HepG2 (cell line): ENCODE results near the gene PTGER3. TPM values are rescaled to one million over a fixed set of nuclear protein-coding genes. Genes with fewer than 3 reads are reported as not detected.

Experiments used
- ATAC-seq: fragments of 200-7000 bp; cut with Tn5 transposase; 3 replicates; pipeline ENCODE4 v1.9.1; 2020; ENCODE audit warnings: mild to moderate bottlenecking, moderate library complexity
- BruUV-seq: library from RNA; stranded (reverse); fragments of 400-500 nt; replicated peaks from 2 replicates; lab custom pipeline; 2021; lab: Mats Ljungman, UMichigan
- CTCF ChIA-PET: fragments of 300-600 bp; formaldehyde crosslinking; extraction: SDS; loops from one replicate; lab custom pipeline; 2021; ENCODE audit warnings: low total read pairs, inconsistent platforms, low intra/inter-chr PET ratio; lab: Yijun Ruan, JAX
- POLR2A ChIA-PET: fragments of 350-600 bp; sonication (Branson Sonifier 250); formaldehyde crosslinking; loops from one replicate; lab custom pipeline; 2020; ENCODE audit warnings: antibody characterized with exemption, inconsistent platforms; lab: Yijun Ruan, JAX
- DNase-seq: peaks from one replicate; pipeline ENCODE4 v3.0.0-alpha.2; 2015; ENCODE audit warnings: low spot score
- FAIRE-seq: peaks from 3 replicates; lab custom pipeline; 2011; peaks lifted over from hg19 to GRCh38; lab: Jason Lieb, UNC
- H2AFZ ChIP-seq: one replicate; pipeline ENCODE4 v1.6.1; 2011; ENCODE audit warnings: low read length, inconsistent platforms
- H3K27ac ChIP-seq: fragments of 300-600 bp; 3 replicates; pipeline ENCODE4 v1.8.0; 2011; ENCODE audit warnings: mixed run types, mild to moderate bottlenecking, mixed read lengths, low read length, inconsistent platforms; ENCODE audit not compliant: insufficient read depth; ENCODE audit errors: extremely low read length
- H3K27me3 ChIP-seq, 2 experiments: fragments of 200-600 bp in 1 of 2; 2 replicates in 1 of 2; 3 replicates in 1 of 2; pipeline versions ENCODE4 v1.6.0 to v1.8.0; 2011; ENCODE audit warnings: low read length in 2 of 2, mild to moderate bottlenecking in 2 of 2, moderate library complexity in 2 of 2, inconsistent platforms in 1 of 2; ENCODE audit not compliant: insufficient read depth in 2 of 2, control insufficient read depth in 1 of 2
- H3K36me3 ChIP-seq, 2 experiments: fragments of 200-600 bp in 1 of 2; replicated peaks in 1 of 2; 2 replicates in 1 of 2; 3 replicates in 1 of 2; pipeline versions ENCODE4 v1.5.1 to v1.8.0; 2011; ENCODE audit warnings: low read length in 2 of 2, inconsistent platforms in 1 of 2; ENCODE audit not compliant: insufficient read depth in 2 of 2, control insufficient read depth in 1 of 2
- H3K4me1 ChIP-seq: 2 replicates; pipeline ENCODE4 v1.5.1; 2012; ENCODE audit warnings: low read length, inconsistent platforms; ENCODE audit not compliant: insufficient read depth
- H3K4me2 ChIP-seq: 2 replicates; pipeline ENCODE4 v1.6.0; 2011; ENCODE audit warnings: low read depth, low read length, inconsistent platforms
- H3K4me3 ChIP-seq, 3 experiments: fragments of 200-600 bp in 1 of 3; sonication (generic), shearing (Covaris generic) in 1 of 3; replicated peaks in 1 of 3; 2 replicates each; pipeline ENCODE4 v1.5.1; 2011 to 2016; ENCODE audit warnings: low read length in 3 of 3, inconsistent platforms in 2 of 3, low read depth in 2 of 3, mild to moderate bottlenecking in 2 of 3, control low read depth in 1 of 3, mixed read lengths in 1 of 3; ENCODE audit not compliant: insufficient read depth in 1 of 3
- H3K79me2 ChIP-seq: one replicate; pipeline ENCODE4 v1.6.1; 2011; ENCODE audit warnings: low read length, inconsistent platforms; ENCODE audit not compliant: insufficient read depth
- H3K9ac ChIP-seq: 2 replicates; pipeline ENCODE4 v1.6.0; 2011; ENCODE audit warnings: mild to moderate bottlenecking, low read depth, low read length, inconsistent platforms; ENCODE audit not compliant: insufficient read depth
- H3K9me3 ChIP-seq: 2 replicates; pipeline ENCODE4 v1.5.1; 2012; ENCODE audit warnings: mild to moderate bottlenecking, low read length
- H4K20me1 ChIP-seq: 2 replicates; pipeline ENCODE4 v1.6.0; 2011; ENCODE audit warnings: inconsistent platforms, mild to moderate bottlenecking, low read length, moderate library complexity; ENCODE audit not compliant: insufficient read depth
- AGO1 ChIP-seq: fragments of 200-400 bp; formaldehyde crosslinking; IDR thresholded peaks from 2 replicates; pipeline ENCODE4 v1.6.1; 2017; ENCODE audit warnings: mild to moderate bottlenecking, low read depth, low read length, moderate library complexity; ENCODE audit not compliant: poor library complexity, severe bottlenecking
- FIP1L1 ChIP-seq: fragments of 200-400 bp; formaldehyde crosslinking; IDR thresholded peaks from 2 replicates; pipeline ENCODE4 v1.6.1; 2018; ENCODE audit warnings: low read depth, mild to moderate bottlenecking, low read length, moderate library complexity, borderline replicate concordance; ENCODE audit not compliant: insufficient read depth
- FOXM1 ChIP-seq: sonication (generic); formaldehyde crosslinking; IDR thresholded peaks from 2 replicates; pipeline ENCODE4 v1.5.0; 2020; ENCODE audit warnings: missing genetic modification reagents
- HDAC1 ChIP-seq: sonication (generic); formaldehyde crosslinking; IDR thresholded peaks from 2 replicates; pipeline ENCODE4 v1.5.1; 2020; ENCODE audit warnings: mild to moderate bottlenecking, missing genetic modification reagents
- HNRNPH1 ChIP-seq: fragments of 200-400 bp; formaldehyde crosslinking; optimal IDR thresholded peaks from 2 replicates; pipeline ENCODE3; 2017; ENCODE audit warnings: mild to moderate bottlenecking, low read depth, low read length
- KLF11 ChIP-seq: IDR thresholded peaks from 2 replicates; pipeline ENCODE4 v1.6.1; 2016; ENCODE audit warnings: missing compliant biosample characterization
- ONECUT2 ChIP-seq: sonication (generic); formaldehyde crosslinking; IDR thresholded peaks from 2 replicates; pipeline ENCODE4 v1.4.0; 2020; ENCODE audit warnings: missing genetic modification reagents
- RBAK ChIP-seq: sonication (generic); formaldehyde crosslinking; IDR thresholded peaks from 2 replicates; pipeline ENCODE4 v1.5.1; 2020; ENCODE audit warnings: mild to moderate bottlenecking, missing genetic modification reagents
- REL ChIP-seq: sonication (generic); formaldehyde crosslinking; conservative IDR thresholded peaks from 2 replicates; pipeline ENCODE4 v1.8.0; 2022; ENCODE audit warnings: mild to moderate bottlenecking, missing genetic modification reagents, moderate library complexity
- SATB2 ChIP-seq: sonication (generic); formaldehyde crosslinking; IDR thresholded peaks from 2 replicates; pipeline ENCODE4 v1.5.0; 2020; ENCODE audit warnings: missing genetic modification reagents
- ZFP36L2 ChIP-seq: sonication (generic); formaldehyde crosslinking; IDR thresholded peaks from 2 replicates; pipeline ENCODE4 v1.4.0; 2020; ENCODE audit warnings: missing genetic modification reagents
- ZNF230 ChIP-seq: sonication (generic); formaldehyde crosslinking; IDR thresholded peaks from 2 replicates; pipeline ENCODE4 v1.4.0; 2020; ENCODE audit warnings: mild to moderate bottlenecking, missing genetic modification reagents
- ZNF253 ChIP-seq: sonication (generic); formaldehyde crosslinking; IDR thresholded peaks from 2 replicates; pipeline ENCODE4 v1.8.0; 2022; ENCODE audit warnings: mild to moderate bottlenecking, missing genetic modification reagents, borderline replicate concordance
- ZNF350 ChIP-seq: sonication (generic); formaldehyde crosslinking; IDR thresholded peaks from 2 replicates; pipeline ENCODE4 v1.4.0; 2020; ENCODE audit warnings: mild to moderate bottlenecking, low read depth, missing genetic modification reagents, borderline replicate concordance
- ZNF354B ChIP-seq: sonication (generic); formaldehyde crosslinking; IDR thresholded peaks from 2 replicates; pipeline ENCODE4 v1.8.0; 2022; ENCODE audit warnings: mild to moderate bottlenecking, missing genetic modification reagents
- ZNF567 ChIP-seq: sonication (generic); formaldehyde crosslinking; IDR thresholded peaks from 2 replicates; pipeline ENCODE4 v1.8.1; 2023; ENCODE audit warnings: mild to moderate bottlenecking, missing genetic modification reagents, borderline replicate concordance
- WGBS: methylation state at CpG from one replicate; pipeline ENCODE4 v1.1.6; 2017; ENCODE audit warnings: low lambda C conversion rate; 5-methylcytosine and 5-hydroxymethylcytosine counted together
- in situ Hi-C: cut with HindIII; loops from 2 replicates; pipeline ENCODE4 v1.10.0; 2017; ENCODE audit warnings: low pct_unique_long_range_greater_than_20kb; ENCODE audit not compliant: extremely low pct_ligation_motif_present
- intact Hi-C: fragments of 100-400 bp; cut with micrococcal nuclease; formaldehyde crosslinking; loops from one replicate; pipeline ENCODE4 v1.10.0; 2022; ENCODE audit not compliant: unreplicated experiment
- polyA plus RNA-seq, 8 experiments: library from polyadenylated mRNA; depleted of rRNA in 3 of 8; stranded (reverse) in 7 of 8; unstranded in 1 of 8; fragments of >200 nt; fragmentation: Illumina TruSeq in 4 of 8; extraction: Trizol in 4 of 8; gene quantifications; 2 replicates each; pipeline versions ENCODE4 v1.2.1 to v1.2.3, GENCODE V29; 2011 to 2016; ENCODE audit warnings: low read depth in 4 of 8, missing spikeins in 1 of 8, mixed read lengths in 1 of 8; ENCODE audit not compliant: insufficient read depth in 1 of 8
- total RNA-seq, 5 experiments: library from RNA; depleted of rRNA; stranded (reverse); fragments of >200 nt; fragmentation: Illumina TruSeq; extraction: Trizol; gene quantifications; 2 replicates each; pipeline ENCODE4 v1.2.3, GENCODE V29; 2016; ENCODE audit warnings: low read depth in 1 of 5
- TF ChIP-seq, protein P1 (sequence below): sonication (generic); formaldehyde crosslinking; IDR thresholded peaks from 2 replicates; pipeline ENCODE4 v1.5.0; 2020; ENCODE audit warnings: mild to moderate bottlenecking, missing genetic modification reagents
- TF ChIP-seq, protein P2 (sequence below): sonication (generic); formaldehyde crosslinking; conservative IDR thresholded peaks from 2 replicates; pipeline ENCODE4 v1.4.0; 2020; ENCODE audit warnings: missing genetic modification reagents

The PTGER3 gene
- total and polyA plus RNA-seq, 2 of the 13 experiments (the other 11 are each of a cell fraction or from before 2014, with no cell fraction given) = 0.01 TPM; not detected in 1

DNA sequence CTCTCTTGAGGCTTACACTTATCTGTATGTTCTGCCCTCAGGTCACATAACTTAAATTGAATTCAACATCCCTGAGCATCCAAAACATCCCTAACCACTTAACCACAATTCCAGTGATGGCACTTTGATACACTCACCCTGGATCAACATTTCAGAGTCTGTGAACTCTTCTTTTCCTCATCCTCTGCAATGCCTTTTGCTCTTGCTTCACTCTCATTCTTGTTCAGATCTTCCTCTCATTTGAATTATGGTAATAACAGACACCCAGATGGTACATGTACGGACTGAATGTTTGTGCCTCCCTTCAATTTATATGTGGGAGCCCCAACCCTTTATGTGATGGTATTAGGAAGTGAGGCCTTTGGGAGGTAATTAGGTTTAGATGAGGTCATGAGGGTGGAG lies 33.4 kb downstream of the PTGER3 start:
- no peak for ATAC-seq
- POLR2A ChIA-PET = no interaction called here
- WGBS = 0% methylated on average over 1 of the region's 1 CpG
- no peak overlapping the region for H3K27ac ChIP-seq
- no peaks in the 10 kb centered on the region for H3K36me3 ChIP-seq
- H3K4me2 ChIP-seq = no peak overlapping the region
- H3K4me1 ChIP-seq = no peaks in the 10 kb centered on the region
- H3K9me3 ChIP-seq = no peaks in the 10 kb centered on the region
- FAIRE-seq = no peak
- BruUV-seq = no TSS peak
- H4K20me1 ChIP-seq = no peaks in the 10 kb centered on the region
- TF ChIP-seq ZFP36L2 (CRISPR knock-in tag) = no peak
- TF ChIP-seq KLF11 (CRISPR knock-in tag) = no peak
- TF ChIP-seq SATB2 (CRISPR knock-in tag) = no peak
- no peak for TF ChIP-seq FOXM1
- no peak for TF ChIP-seq ZNF567 (CRISPR knock-in tag)
- no peak for TF ChIP-seq RBAK (CRISPR knock-in tag)
- TF ChIP-seq, protein P1, sequence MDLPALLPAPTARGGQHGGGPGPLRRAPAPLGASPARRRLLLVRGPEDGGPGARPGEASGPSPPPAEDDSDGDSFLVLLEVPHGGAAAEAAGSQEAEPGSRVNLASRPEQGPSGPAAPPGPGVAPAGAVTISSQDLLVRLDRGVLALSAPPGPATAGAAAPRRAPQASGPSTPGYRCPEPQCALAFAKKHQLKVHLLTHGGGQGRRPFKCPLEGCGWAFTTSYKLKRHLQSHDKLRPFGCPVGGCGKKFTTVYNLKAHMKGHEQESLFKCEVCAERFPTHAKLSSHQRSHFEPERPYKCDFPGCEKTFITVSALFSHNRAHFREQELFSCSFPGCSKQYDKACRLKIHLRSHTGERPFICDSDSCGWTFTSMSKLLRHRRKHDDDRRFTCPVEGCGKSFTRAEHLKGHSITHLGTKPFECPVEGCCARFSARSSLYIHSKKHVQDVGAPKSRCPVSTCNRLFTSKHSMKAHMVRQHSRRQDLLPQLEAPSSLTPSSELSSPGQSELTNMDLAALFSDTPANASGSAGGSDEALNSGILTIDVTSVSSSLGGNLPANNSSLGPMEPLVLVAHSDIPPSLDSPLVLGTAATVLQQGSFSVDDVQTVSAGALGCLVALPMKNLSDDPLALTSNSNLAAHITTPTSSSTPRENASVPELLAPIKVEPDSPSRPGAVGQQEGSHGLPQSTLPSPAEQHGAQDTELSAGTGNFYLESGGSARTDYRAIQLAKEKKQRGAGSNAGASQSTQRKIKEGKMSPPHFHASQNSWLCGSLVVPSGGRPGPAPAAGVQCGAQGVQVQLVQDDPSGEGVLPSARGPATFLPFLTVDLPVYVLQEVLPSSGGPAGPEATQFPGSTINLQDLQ (CRISPR knock-in tag) = no peak
- TF ChIP-seq ONECUT2 (CRISPR knock-in tag) = no peak
- no peak for TF ChIP-seq ZNF230 (CRISPR knock-in tag)
- TF ChIP-seq ZNF253 (CRISPR knock-in tag) = no peak
- TF ChIP-seq AGO1 = no peak
- no peak for TF ChIP-seq HNRNPH1
- TF ChIP-seq FIP1L1 = no peak
- no peak for TF ChIP-seq REL
- no peak for TF ChIP-seq ZNF354B
- TF ChIP-seq ZNF350 = no peak
- TF ChIP-seq, protein P2, sequence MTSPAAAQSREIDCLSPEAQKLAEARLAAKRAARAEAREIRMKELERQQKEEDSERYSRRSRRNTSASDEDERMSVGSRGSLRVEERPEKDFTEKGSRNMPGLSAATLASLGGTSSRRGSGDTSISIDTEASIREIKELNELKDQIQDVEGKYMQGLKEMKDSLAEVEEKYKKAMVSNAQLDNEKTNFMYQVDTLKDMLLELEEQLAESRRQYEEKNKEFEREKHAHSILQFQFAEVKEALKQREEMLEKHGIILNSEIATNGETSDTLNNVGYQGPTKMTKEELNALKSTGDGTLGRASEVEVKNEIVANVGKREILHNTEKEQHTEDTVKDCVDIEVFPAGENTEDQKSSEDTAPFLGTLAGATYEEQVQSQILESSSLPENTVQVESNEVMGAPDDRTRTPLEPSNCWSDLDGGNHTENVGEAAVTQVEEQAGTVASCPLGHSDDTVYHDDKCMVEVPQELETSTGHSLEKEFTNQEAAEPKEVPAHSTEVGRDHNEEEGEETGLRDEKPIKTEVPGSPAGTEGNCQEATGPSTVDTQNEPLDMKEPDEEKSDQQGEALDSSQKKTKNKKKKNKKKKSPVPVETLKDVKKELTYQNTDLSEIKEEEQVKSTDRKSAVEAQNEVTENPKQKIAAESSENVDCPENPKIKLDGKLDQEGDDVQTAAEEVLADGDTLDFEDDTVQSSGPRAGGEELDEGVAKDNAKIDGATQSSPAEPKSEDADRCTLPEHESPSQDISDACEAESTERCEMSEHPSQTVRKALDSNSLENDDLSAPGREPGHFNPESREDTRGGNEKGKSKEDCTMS (CRISPR knock-in tag) = no peak
- TF ChIP-seq HDAC1 = no peak
- TF ChIP-seq, all 625 proteins: peak for 0
- Histone ChIP-seq H3K9ac (no peak overlapping the region), H3K79me2 (no peaks in the 10 kb centered on the region), H2AFZ (no peak overlapping the region), H3K27me3 (no peaks in the 10 kb centered on the region), H3K4me3 (no peak overlapping the region)
- intact Hi-C loops = no loop called here
- DNase-seq = no peak
- in situ Hi-C loops = no loop called here
- CTCF ChIA-PET = no interaction called here
